Duodenal mucosa (tissue), 2 donors: ENCODE measurements around the gene CIBAR2.

ENCODE experiments used
- H3K27ac ChIP-seq: one replicate; pipeline ENCODE4 v1.7.0; 2013; ENCODE audit warnings: low read depth, low read length
- H3K27me3 ChIP-seq, 2 donors: one replicate each; pipeline ENCODE4 v1.7.0; 2013; ENCODE audit warnings: low read length in 2 of 2, control low read depth in 1 of 2; ENCODE audit not compliant: insufficient read depth in 2 of 2, control insufficient read depth in 1 of 2
- H3K36me3 ChIP-seq, 2 donors: one replicate each; pipeline ENCODE4 v1.7.0; 2013; ENCODE audit warnings: low read length in 2 of 2, control low read depth in 1 of 2; ENCODE audit not compliant: insufficient read depth in 2 of 2, control insufficient read depth in 1 of 2
- H3K4me1 ChIP-seq, 2 donors: one replicate each; pipeline ENCODE4 v1.7.0; 2013; ENCODE audit warnings: low read length in 2 of 2, control low read depth in 1 of 2; ENCODE audit not compliant: insufficient read depth in 2 of 2, control insufficient read depth in 1 of 2
- H3K4me3 ChIP-seq, 2 donors: one replicate each; pipeline ENCODE4 v1.7.0; 2013; ENCODE audit warnings: low read length in 2 of 2, low read depth in 1 of 2
- H3K9ac ChIP-seq, 2 donors: one replicate each; pipeline ENCODE4 v1.7.0; 2013; ENCODE audit warnings: low read length in 2 of 2, low read depth in 1 of 2
- H3K9me3 ChIP-seq, 2 donors: one replicate each; pipeline ENCODE4 v1.7.0; 2013; ENCODE audit warnings: low read length in 2 of 2, control low read depth in 1 of 2; ENCODE audit not compliant: control insufficient read depth in 1 of 2

Gene CIBAR2

DNA sequence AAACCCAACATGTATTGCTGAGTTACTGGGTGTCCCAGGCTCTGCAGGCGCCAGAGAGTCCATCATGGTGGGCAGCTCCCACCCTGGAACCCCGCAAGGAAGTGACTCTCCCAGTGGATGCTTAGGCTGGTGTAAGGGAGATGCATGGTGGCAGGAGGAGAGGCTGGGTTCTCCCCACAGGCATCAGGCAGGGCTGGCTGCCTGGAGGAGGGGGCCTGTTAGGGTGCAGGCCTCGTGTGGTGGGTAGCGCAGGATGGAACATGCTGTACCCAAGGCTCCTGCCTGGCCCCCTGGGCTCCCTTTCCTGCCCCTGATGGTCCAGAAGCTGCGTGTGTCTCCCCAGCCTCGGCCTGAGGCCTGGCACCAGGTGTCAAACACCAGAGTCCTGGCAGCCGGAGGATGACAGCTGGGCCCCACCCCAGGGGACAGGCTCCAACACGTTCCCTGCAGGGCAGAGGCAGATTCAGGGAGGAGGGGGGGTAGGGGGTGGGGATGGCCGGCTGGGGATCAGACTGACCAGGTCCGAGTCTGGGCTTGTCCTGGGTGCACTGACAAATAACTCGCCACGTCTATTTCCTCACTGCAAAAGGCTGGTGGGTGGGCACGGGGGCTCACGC is 40.2 kb upstream of the CIBAR2 start:
- Histone ChIP-seq H3K27me3 (no peaks in the 10 kb centered on the region), H3K4me3 (no peak overlapping the region), H3K36me3 (no peaks in the 10 kb centered on the region), H3K27ac (no peak overlapping the region), H3K4me1 (peaks cover 0 to 9% of the 10 kb centered on the region in 2 donors), H3K9me3 (no peaks in the 10 kb centered on the region), H3K9ac (no peak overlapping the region)

- Histone ChIP-seq H3K9ac (no peak overlapping the region), H3K4me1 (peaks cover 0 to 9% of the 10 kb centered on the region in 2 donors), H3K9me3 (no peaks in the 10 kb centered on the region), H3K36me3 (no peaks in the 10 kb centered on the region), H3K27ac (peak overlapping the region; percentile 69), H3K4me3 (no peak overlapping the region), H3K27me3 (no peaks in the 10 kb centered on the region)
Measured at GRCh38 chr16:85151603-85152413, 39.5 kb upstream of the CIBAR2 start.

DNA sequence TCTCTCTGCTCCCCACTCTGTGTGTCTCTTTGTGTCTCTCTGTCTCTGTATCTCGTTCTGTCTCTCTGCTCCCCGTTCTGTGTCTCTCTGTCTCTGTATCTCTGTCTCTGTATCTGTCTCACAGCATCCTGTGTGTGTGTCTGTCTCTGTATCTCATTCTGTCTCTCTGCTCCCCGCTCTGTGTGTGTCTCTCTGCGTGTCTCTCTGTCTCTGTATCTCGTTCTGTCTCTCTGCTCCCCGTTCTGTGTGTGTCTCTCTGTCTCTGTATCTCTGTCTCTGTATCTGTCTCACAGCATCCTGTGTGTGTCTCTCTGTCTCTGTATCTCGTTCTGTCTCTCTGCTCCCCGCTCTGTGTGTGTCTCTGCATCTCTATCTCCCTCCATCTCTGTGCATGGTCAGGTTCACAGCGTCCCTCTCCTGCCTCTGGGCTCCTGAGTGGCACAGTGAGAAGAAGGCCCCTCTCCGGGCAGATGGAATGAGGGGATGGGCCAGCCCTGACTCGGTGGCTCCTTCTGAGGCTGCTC is 38.9 kb upstream of the CIBAR2 start:
- no peak overlapping the region for H3K27ac ChIP-seq
- no peaks in the 10 kb centered on the region for H3K36me3 ChIP-seq
- H3K4me3 ChIP-seq: no peak overlapping the region
- H3K9ac ChIP-seq: no peak overlapping the region
- H3K9me3 ChIP-seq: no peaks in the 10 kb centered on the region
- H3K4me1 ChIP-seq: peaks cover 0 to 9% of the 10 kb centered on the region in 2 donors
- H3K27me3 ChIP-seq: no peaks in the 10 kb centered on the region

- H3K27ac ChIP-seq: no peak overlapping the region
- H3K36me3 ChIP-seq: no peaks in the 10 kb centered on the region
- no peaks in the 10 kb centered on the region for H3K9me3 ChIP-seq
- H3K27me3 ChIP-seq: no peaks in the 10 kb centered on the region
- H3K4me1 ChIP-seq: peaks cover 0 to 9% of the 10 kb centered on the region in 2 donors
- H3K9ac ChIP-seq: no peak overlapping the region
- H3K4me3 ChIP-seq: no peak overlapping the region
Measured at GRCh38 chr16:85150331-85150940, 38.2 kb upstream of the CIBAR2 start.

DNA sequence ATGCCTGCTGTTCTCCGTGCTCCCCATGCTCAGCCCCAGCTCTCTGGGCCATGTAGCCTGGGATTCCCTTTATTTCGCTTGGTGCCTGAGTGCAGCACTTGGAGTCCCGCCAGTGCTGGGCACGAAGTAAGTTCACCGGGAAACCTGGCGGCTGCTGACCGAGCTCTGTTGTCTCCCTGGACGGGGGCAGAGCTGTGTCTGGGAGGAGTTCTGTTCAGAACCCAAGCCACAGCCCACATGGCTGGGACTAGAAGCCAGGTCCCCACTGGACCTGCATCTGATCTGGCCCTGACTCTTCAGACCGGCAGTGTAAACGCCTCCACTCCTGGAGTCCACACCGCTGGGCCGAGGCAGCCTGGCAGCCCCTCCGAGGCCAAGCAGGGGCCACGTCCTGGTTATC is 37.5 kb upstream of the CIBAR2 start:
- H3K36me3 ChIP-seq: no peaks in the 10 kb centered on the region
- H3K9ac ChIP-seq: no peak overlapping the region
- H3K4me1 ChIP-seq: peaks cover 0 to 9% of the 10 kb centered on the region in 2 donors
- no peak overlapping the region for H3K27ac ChIP-seq
- no peak overlapping the region for H3K4me3 ChIP-seq
- no peaks in the 10 kb centered on the region for H3K27me3 ChIP-seq
- no peaks in the 10 kb centered on the region for H3K9me3 ChIP-seq

GRCh38 chr16:85148931-85149330 is 36.7 kb upstream of the CIBAR2 start:
- Histone ChIP-seq H3K4me3 (no peak overlapping the region), H3K36me3 (no peaks in the 10 kb centered on the region), H3K9ac (no peak overlapping the region), H3K9me3 (no peaks in the 10 kb centered on the region), H3K27ac (no peak overlapping the region), H3K27me3 (no peaks in the 10 kb centered on the region), H3K4me1 (peaks cover 0 to 11% of the 10 kb centered on the region in 2 donors)

GRCh38 chr16:85146922-85147651 is 34.8 kb upstream of the CIBAR2 start:
- Histone ChIP-seq H3K4me3 (no peak overlapping the region), H3K9ac (no peak overlapping the region), H3K27ac (no peak overlapping the region)

GRCh38 chr16:85146532-85146797 is 34.2 kb upstream of the CIBAR2 start:
- Histone ChIP-seq H3K36me3 (no peaks in the 10 kb centered on the region), H3K4me1 (peaks cover 0 to 5% of the 10 kb centered on the region in 2 donors), H3K4me3 (no peak overlapping the region), H3K27ac (no peak overlapping the region), H3K9me3 (no peaks in the 10 kb centered on the region), H3K27me3 (no peaks in the 10 kb centered on the region), H3K9ac (no peak overlapping the region)

More at GRCh38 chr16:85146922-85147651, 34.8 kb upstream of the CIBAR2 start:
- Histone ChIP-seq H3K36me3 (no peaks in the 10 kb centered on the region), H3K27me3 (no peaks in the 10 kb centered on the region), H3K9me3 (no peaks in the 10 kb centered on the region), H3K4me1 (peaks cover 0 to 11% of the 10 kb centered on the region in 2 donors)

- no peaks in the 10 kb centered on the region for H3K36me3 ChIP-seq
- no peak overlapping the region for H3K9ac ChIP-seq
- H3K27ac ChIP-seq: no peak overlapping the region
- H3K4me1 ChIP-seq: peaks cover 0 to 2% of the 10 kb centered on the region in 2 donors
- H3K27me3 ChIP-seq: no peaks in the 10 kb centered on the region
- no peak overlapping the region for H3K4me3 ChIP-seq
- no peaks in the 10 kb centered on the region for H3K9me3 ChIP-seq
Measured at GRCh38 chr16:85145734-85146531, 33.7 kb upstream of the CIBAR2 start.
